ENCODE data around the gene RGS6.

DNA sequence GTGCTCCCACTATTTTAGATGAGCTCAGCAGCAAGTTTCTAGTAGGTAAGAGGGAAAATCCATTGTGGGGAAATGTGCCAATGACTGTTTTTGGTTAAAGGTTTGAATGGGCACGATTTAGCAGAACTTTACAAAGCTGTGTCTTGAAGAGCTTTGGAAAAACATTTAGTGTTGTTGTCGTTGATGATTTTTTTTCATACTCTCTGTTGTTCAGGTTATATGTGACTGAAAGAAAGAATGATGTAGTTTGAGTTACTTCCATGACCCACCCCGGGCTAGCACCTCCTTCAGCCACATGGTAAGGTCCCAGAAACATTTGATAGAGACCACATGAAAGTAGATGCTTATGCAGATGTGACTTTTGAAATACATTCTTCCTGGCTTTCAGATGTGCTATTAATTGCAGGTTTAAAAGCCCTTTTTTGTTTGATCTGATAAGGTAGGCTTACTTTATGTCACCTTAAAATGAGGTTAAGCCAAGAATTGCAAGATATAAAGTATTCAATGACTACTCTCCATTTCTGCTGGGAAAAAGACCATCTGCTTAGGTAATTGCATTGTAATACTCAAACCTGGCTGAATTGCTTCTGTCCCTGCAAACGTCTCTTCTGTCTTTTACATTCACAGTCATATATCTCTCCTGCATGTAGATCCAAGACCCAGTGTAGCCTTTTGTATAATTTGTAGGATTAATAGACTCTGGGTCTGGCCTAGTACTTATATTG lies 250.6 kb downstream of the RGS6 start:
- TF ChIP-seq CTCF (conservative IDR thresholded peaks at IDR 0.05; ENCODE audit: low read length) (no peak), EZH2phosphoT487 (IDR thresholded peaks at IDR 0.05; ENCODE audit: borderline replicate concordance, low read depth, low read length) (no peak)

Measured in OCI-LY7 (cell line).